NCI-H82 treated with DMSO at 0.1 percent for 48 hours (cell line): Measurements from ENCODE around the gene ZNF19.
"Not testable (repeated sequence)": the region's sequence is repeated elsewhere in the genome, so short reads cannot be mapped to it uniquely, and the experiment has no call there.

ENCODE experiments used
- DNase-seq: peaks from one replicate; lab custom pipeline; 2025; ENCODE audit not compliant: unreplicated experiment; lab: John Stamatoyannopoulos, UW

Gene ZNF19

GRCh38 chr16:71489122-71489521 is at the start of gene ZNF19:
Gene ZNF19 (minus strand): TSS chr16:71489324. CDS start chr16:71482114, 7,210 bp downstream.
- no peak for DNase-seq

- peak; percentile 2 for DNase-seq
These were observed 48.5 kb upstream of the ZNF19 start for GRCh38 chr16:71537643-71538042.

GRCh38 chr16:71536752-71537499 is 47.8 kb upstream of the ZNF19 start:
- DNase-seq = no peak

GRCh38 chr16:71532366-71532765 is 43.2 kb upstream of the ZNF19 start:
- DNase-seq = no peak

GRCh38 chr16:71528863-71529262 is 39.7 kb upstream of the ZNF19 start:
- no peak for DNase-seq

GRCh38 chr16:71528257-71528656 is 39.1 kb upstream of the ZNF19 start:
- no peak for DNase-seq

GRCh38 chr16:71526111-71526631 is 37.0 kb upstream of the ZNF19 start, which contains the start of gene CHST4:
Gene CHST4 (plus strand): TSS chr16:71526426. CDS start chr16:71536678, 10,252 bp downstream.
- DNase-seq = peak; percentile 14

GRCh38 chr16:71524566-71525553 is 35.7 kb upstream of the ZNF19 start:
- DNase-seq = no peak

GRCh38 chr16:71520550-71520949 is 31.4 kb upstream of the ZNF19 start:
- DNase-seq = no peak

GRCh38 chr16:71515026-71515425 is 25.9 kb upstream of the ZNF19 start:
- no peak for DNase-seq

- DNase-seq = no peak
These were observed 25.4 kb upstream of the ZNF19 start for GRCh38 chr16:71514476-71514875.

GRCh38 chr16:71513302-71513701 is 24.2 kb upstream of the ZNF19 start:
- DNase-seq = no peak

GRCh38 chr16:71507061-71507460 is 17.9 kb upstream of the ZNF19 start:
- DNase-seq = no peak

GRCh38 chr16:71504901-71505300 is 15.8 kb upstream of the ZNF19 start:
- DNase-seq = no peak

GRCh38 chr16:71504051-71504450 is 14.9 kb upstream of the ZNF19 start:
- not testable (repeated sequence) for DNase-seq

GRCh38 chr16:71501547-71501946 is 12.4 kb upstream of the ZNF19 start:
- DNase-seq = no peak

- DNase-seq = no peak
These were observed 11.8 kb upstream of the ZNF19 start for GRCh38 chr16:71500964-71501363.

- DNase-seq = peak; percentile 23
These were observed 10.7 kb upstream of the ZNF19 start for GRCh38 chr16:71499775-71500364.

GRCh38 chr16:71498031-71498430 is 8.9 kb upstream of the ZNF19 start:
- DNase-seq = no peak

GRCh38 chr16:71493213-71493612 is 4.1 kb upstream of the ZNF19 start:
- no peak for DNase-seq

GRCh38 chr16:71492786-71493185 is 3.7 kb upstream of the ZNF19 start:
- no peak for DNase-seq
